Heart right ventricle (tissue), 16 donors: ENCODE data around the gene ADAMTSL3. TPM values are rescaled to one million over a fixed set of nuclear protein-coding genes. Genes with fewer than 3 reads are reported as not detected.
A peak's percentile ranks its signal among the peaks of the same experiment; 100 is the strongest.

Source experiments
- ATAC-seq, 8 donors: fragments of 200-7000 bp; cut with Tn5 transposase; one replicate each; pipeline ENCODE4 v1.9.1; 2020; ENCODE audit warnings: mild to moderate bottlenecking in 8 of 8, moderate library complexity in 8 of 8, moderate number of reproducible peaks in 1 of 8
- DNase-seq, 2 donors: peaks; one replicate each; pipeline ENCODE4 v3.0.0-alpha.2; 2020
- H3K27ac ChIP-seq, 10 donors: fragments of 200-600 bp; sonication (generic) in 2 of 10; one replicate each; pipeline versions ENCODE4 v1.5.0 to v1.8.0; 2020 to 2022; ENCODE audit warnings: mild to moderate bottlenecking in 3 of 10
- H3K27me3 ChIP-seq, 7 donors: fragments of 200-600 bp; one replicate each; pipeline ENCODE4 v1.8.0; 2021 to 2022; ENCODE audit warnings: mild to moderate bottlenecking in 2 of 7
- H3K36me3 ChIP-seq, 9 donors: fragments of 200-600 bp; sonication (generic) in 1 of 9; one replicate each; pipeline versions ENCODE4 v1.5.0 to v1.8.0; 2020 to 2022; ENCODE audit warnings: mild to moderate bottlenecking in 2 of 9
- H3K4me1 ChIP-seq, 9 donors: fragments of 200-600 bp; sonication (generic) in 1 of 9; one replicate each; pipeline versions ENCODE4 v1.5.0 to v1.8.0; 2020 to 2022; ENCODE audit warnings: mild to moderate bottlenecking in 4 of 9
- H3K4me3 ChIP-seq, 10 donors: fragments of 200-600 bp; sonication (generic) in 2 of 10; one replicate each; pipeline versions ENCODE4 v1.5.0 to v1.8.0; 2020 to 2022; ENCODE audit warnings: mild to moderate bottlenecking in 7 of 10, moderate library complexity in 2 of 10
- H3K9me3 ChIP-seq, 11 donors: fragments of 200-600 bp in 10 of 11; sonication (generic) in 2 of 11; one replicate each; pipeline versions ENCODE4 v1.5.0 to v1.8.0; 2013 to 2022; ENCODE audit warnings: mild to moderate bottlenecking in 2 of 11, control low read depth in 1 of 11, moderate library complexity in 1 of 11
- CTCF ChIP-seq, 9 donors: fragments of 200-600 bp; sonication (generic) in 2 of 9; IDR thresholded peaks; one replicate each; pipeline versions ENCODE4 v1.5.0 to v1.8.0; 2021 to 2022; ENCODE audit warnings: antibody characterized with exemption in 9 of 9, mild to moderate bottlenecking in 5 of 9, moderate library complexity in 1 of 9
- WGBS, 2 donors: extraction: QIAGEN DNeasy Blood & Tissue Kit; methylation state at CpG; one replicate each; pipeline ENCODE4 v1.1.7; 2013; ENCODE audit warnings: inconsistent platforms in 1 of 2; 5-methylcytosine and 5-hydroxymethylcytosine counted together
- intact Hi-C, 10 donors: fragments of 100-400 bp; cut with DNase I; formaldehyde crosslinking; loops; one replicate each; pipeline versions ENCODE4 v1.11.1 to v1.14.2; 2022
- polyA plus RNA-seq, 2 donors: library from polyadenylated mRNA; stranded (reverse); fragments of 200-250 nt; gene quantifications; one replicate each; pipeline ENCODE4 v1.2.3, GENCODE V29; 2013
- total RNA-seq, 10 donors: library from RNA; stranded (reverse); fragmentation: NEBNext Ultra II Directional in 3 of 10; extraction: Animal tissue kit (Norgen Biotek cat#: 25700) in 3 of 10; gene quantifications; one replicate each; pipeline versions ENCODE4 v1.2.1 to v1.2.4, GENCODE V29; 2021 to 2023
- donor health status: Arrhythmogenic right ventricular cardiomyopathy.
- donor health status: ischemic (EF 13 %, LVEDD 7.1; RV severe dilation, severe dysfunction).
- donor health status: healthy with polysubstance abuse.
- donor health status: DM: no; HTN: yes; CAD: no.
- donor health status: DM: no; HTN: no; CAD: no.
- donor health status: ischemic (EF 25% LVEDD 6.9; RV normal size, moderate dysfunction).
- donor health status: ischemic (EF 25% LVEDD 5.7; RV mildly dilated, moderate dysfunction).
- donor health status: healthy.
- donor health status: DM: yes; HTN: yes; CAD: no.
- donor health status: Ischemic cardiomyopathy.
- donor health status: ischemic (EF 35%, LVEDD 5.7; RV mildly dilated, moderate dysfunction).
- donor health status: nonischemic (EF 11% LVEDD 7.7; RV severe dilation, severe dysfunction).
- donor health status: DM: yes; HTN: yes; CAD: no.
- donor health status: PGD.
- donor health status: ischemic (EF 29% LVEDD 5.4; RV normal size, mild dysfunction).
- donor health status: nonischemic (EF 23%, LVEDD 6.1; RV moderate dilation, normal function).

ADAMTSL3 gene
- total and polyA plus RNA-seq, 12 donors: 1.6 to 15.4 (median 11.0) TPM

GRCh38 chr15:83844742-83845141 lies 190.8 kb downstream of the ADAMTSL3 start:
- ATAC-seq (peak in 1 of 8 donors; percentile 74), DNase-seq (no peak)

GRCh38 chr15:83845230-83845629 lies 191.3 kb downstream of the ADAMTSL3 start:
- H3K27me3 ChIP-seq: no peaks in the 10 kb centered on the region
- 33 to 53% methylated on average over 2 of the region's 2 CpGs for WGBS, 2 donors
- no peaks in the 10 kb centered on the region for H3K9me3 ChIP-seq
- peaks cover 0 to 71% (median 46%) of the 10 kb centered on the region in 9 donors for H3K4me1 ChIP-seq
- intact Hi-C loops: loop anchor here in 3 of 10 donors (10.0 kb wide), 5 partner anchors 50 to 280 kb away; partner anchors contain the start of gene ADAMTSL3 (in 2 of the 3)
- ATAC-seq (peak; percentile 40 to 74 (median 62)), DNase-seq (no peak)
- H3K4me3 ChIP-seq: no peak overlapping the region
- peak overlapping the region in 8 of 10 donors; percentile 4 to 77 (median 32) for H3K27ac ChIP-seq
- H3K36me3 ChIP-seq: no peaks in the 10 kb centered on the region
- no peak for TF ChIP-seq CTCF (IDR thresholded peaks at IDR 0.05)

More at GRCh38 chr15:83844742-83845141, 190.8 kb downstream of the ADAMTSL3 start:
- peaks cover 0 to 66% (median 46%) of the 10 kb centered on the region in 9 donors for H3K4me1 ChIP-seq
- WGBS, 2 donors: 92 to 96% methylated on average over 7 of the region's 7 CpGs
- H3K27ac ChIP-seq: peak overlapping the region in 8 of 10 donors; percentile 4 to 77 (median 32)
- no peaks in the 10 kb centered on the region for H3K27me3 ChIP-seq
- H3K9me3 ChIP-seq: no peaks in the 10 kb centered on the region
- intact Hi-C loops: loop anchor here in 3 of 10 donors (10.0 kb wide), 5 partner anchors 50 to 280 kb away; partner anchors contain the start of gene ADAMTSL3 (in 2 of the 3)
- no peak for TF ChIP-seq CTCF (IDR thresholded peaks at IDR 0.05)
- H3K36me3 ChIP-seq: no peaks in the 10 kb centered on the region
- H3K4me3 ChIP-seq: no peak overlapping the region

GRCh38 chr15:83846847-83847246 lies 192.9 kb downstream of the ADAMTSL3 start:
- TF ChIP-seq CTCF (IDR thresholded peaks at IDR 0.05): no peak
- Histone ChIP-seq H3K4me3 (no peak overlapping the region), H3K36me3 (no peaks in the 10 kb centered on the region), H3K27ac (peak overlapping the region in 4 of 10 donors; percentile 28 to 77 (median 50)), H3K9me3 (no peaks in the 10 kb centered on the region), H3K4me1 (peaks cover 0 to 67% (median 46%) of the 10 kb centered on the region in 9 donors), H3K27me3 (no peaks in the 10 kb centered on the region)
- intact Hi-C loops: loop anchor here in 3 of 10 donors (10.0 kb wide), 5 partner anchors 48 to 282 kb away; partner anchors contain the start of gene ADAMTSL3 (in 2 of the 3)
- no peak for DNase-seq
- ATAC-seq: peak in 2 of 8 donors; percentile 24 to 32
- WGBS, 2 donors: 71 to 78% methylated on average over 3 of the region's 3 CpGs

GRCh38 chr15:83848315-83849050 lies 194.6 kb downstream of the ADAMTSL3 start:
- intact Hi-C loops: loop anchor here in 3 of 10 donors (10.0 kb wide), 5 partner anchors 46 to 284 kb away; partner anchors contain the start of gene ADAMTSL3 (in 2 of the 3)
- no peak for TF ChIP-seq CTCF (IDR thresholded peaks at IDR 0.05)
- Histone ChIP-seq H3K4me1 (peaks cover 0 to 59% (median 32%) of the 10 kb centered on the region in 9 donors), H3K9me3 (no peaks in the 10 kb centered on the region), H3K4me3 (no peak overlapping the region), H3K27me3 (no peaks in the 10 kb centered on the region), H3K27ac (peak overlapping the region in 9 of 10 donors; percentile 6 to 77 (median 57)), H3K36me3 (no peaks in the 10 kb centered on the region)
- ATAC-seq (peak in 7 of 8 donors; percentile 44 to 70 (median 60)), DNase-seq (no peak)
- WGBS, 2 donors: 63 to 70% methylated on average over 2 of the region's 2 CpGs
